ENCODE measurements around the gene SQSTM1.

DNA sequence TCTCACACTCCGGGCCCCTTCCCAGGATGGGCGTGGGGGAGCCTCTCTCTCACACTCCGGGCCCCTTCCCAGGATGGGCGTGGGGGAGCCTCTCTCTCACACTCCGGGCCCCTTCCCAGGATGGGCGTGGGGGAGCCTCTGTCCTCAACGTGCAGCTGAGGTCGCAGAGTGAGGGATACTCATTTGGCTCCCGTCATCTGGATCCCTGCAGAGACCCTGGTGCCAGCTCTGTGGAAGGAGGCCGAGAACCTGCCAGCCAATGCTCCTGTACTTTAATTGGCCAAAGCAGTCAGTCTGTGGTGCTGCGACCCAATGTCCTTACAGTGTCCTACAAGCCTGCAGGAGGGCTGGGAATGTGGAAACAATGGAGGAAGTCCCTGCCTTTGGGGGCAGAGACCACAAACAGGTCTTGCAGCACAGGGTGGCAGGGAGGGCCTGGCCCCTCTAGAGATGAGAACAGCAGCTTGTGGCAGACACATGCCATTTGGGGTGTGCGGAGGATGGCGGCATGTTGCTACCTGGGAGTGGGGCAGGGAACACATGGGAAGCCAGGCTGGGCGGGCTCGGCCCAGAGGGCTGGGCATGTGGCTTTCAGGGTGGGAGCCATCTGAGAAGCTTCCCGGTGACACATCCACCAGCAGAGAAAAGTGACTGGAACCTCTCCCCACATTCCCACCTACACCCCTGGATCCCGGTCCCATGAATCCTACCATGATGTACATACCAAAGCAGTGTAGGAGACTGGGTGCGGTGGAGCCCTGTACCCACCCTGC lies 51.5 kb downstream of the SQSTM1 start:
- TF ChIP-seq EZH2 (IDR thresholded peaks at IDR 0.05; ENCODE audit: low read length, missing control alignments), result no peak
- TF ChIP-seq, protein P1, sequence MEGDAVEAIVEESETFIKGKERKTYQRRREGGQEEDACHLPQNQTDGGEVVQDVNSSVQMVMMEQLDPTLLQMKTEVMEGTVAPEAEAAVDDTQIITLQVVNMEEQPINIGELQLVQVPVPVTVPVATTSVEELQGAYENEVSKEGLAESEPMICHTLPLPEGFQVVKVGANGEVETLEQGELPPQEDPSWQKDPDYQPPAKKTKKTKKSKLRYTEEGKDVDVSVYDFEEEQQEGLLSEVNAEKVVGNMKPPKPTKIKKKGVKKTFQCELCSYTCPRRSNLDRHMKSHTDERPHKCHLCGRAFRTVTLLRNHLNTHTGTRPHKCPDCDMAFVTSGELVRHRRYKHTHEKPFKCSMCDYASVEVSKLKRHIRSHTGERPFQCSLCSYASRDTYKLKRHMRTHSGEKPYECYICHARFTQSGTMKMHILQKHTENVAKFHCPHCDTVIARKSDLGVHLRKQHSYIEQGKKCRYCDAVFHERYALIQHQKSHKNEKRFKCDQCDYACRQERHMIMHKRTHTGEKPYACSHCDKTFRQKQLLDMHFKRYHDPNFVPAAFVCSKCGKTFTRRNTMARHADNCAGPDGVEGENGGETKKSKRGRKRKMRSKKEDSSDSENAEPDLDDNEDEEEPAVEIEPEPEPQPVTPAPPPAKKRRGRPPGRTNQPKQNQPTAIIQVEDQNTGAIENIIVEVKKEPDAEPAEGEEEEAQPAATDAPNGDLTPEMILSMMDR (conservative IDR thresholded peaks at IDR 0.05 in 1 of 2, IDR thresholded peaks at IDR 0.05 in 1 of 2; ENCODE audit: low read depth in 1 of 2, low read length in 2 of 2), result no peak

Measured in fibroblast of lung (primary cell).